ENCODE measurements around the gene ATP13A4.

The ATP13A4 gene, protein sequence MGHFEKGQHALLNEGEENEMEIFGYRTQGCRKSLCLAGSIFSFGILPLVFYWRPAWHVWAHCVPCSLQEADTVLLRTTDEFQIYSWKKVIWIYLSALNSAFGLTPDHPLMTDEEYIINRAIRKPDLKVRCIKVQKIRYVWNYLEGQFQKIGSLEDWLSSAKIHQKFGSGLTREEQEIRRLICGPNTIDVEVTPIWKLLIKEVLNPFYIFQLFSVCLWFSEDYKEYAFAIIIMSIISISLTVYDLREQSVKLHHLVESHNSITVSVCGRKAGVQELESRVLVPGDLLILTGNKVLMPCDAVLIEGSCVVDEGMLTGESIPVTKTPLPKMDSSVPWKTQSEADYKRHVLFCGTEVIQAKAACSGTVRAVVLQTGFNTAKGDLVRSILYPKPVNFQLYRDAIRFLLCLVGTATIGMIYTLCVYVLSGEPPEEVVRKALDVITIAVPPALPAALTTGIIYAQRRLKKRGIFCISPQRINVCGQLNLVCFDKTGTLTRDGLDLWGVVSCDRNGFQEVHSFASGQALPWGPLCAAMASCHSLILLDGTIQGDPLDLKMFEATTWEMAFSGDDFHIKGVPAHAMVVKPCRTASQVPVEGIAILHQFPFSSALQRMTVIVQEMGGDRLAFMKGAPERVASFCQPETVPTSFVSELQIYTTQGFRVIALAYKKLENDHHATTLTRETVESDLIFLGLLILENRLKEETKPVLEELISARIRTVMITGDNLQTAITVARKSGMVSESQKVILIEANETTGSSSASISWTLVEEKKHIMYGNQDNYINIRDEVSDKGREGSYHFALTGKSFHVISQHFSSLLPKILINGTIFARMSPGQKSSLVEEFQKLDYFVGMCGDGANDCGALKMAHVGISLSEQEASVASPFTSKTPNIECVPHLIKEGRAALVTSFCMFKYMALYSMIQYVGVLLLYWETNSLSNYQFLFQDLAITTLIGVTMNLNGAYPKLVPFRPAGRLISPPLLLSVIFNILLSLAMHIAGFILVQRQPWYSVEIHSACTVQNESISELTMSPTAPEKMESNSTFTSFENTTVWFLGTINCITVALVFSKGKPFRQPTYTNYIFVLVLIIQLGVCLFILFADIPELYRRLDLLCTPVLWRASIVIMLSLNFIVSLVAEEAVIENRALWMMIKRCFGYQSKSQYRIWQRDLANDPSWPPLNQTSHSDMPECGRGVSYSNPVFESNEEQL

DNA sequence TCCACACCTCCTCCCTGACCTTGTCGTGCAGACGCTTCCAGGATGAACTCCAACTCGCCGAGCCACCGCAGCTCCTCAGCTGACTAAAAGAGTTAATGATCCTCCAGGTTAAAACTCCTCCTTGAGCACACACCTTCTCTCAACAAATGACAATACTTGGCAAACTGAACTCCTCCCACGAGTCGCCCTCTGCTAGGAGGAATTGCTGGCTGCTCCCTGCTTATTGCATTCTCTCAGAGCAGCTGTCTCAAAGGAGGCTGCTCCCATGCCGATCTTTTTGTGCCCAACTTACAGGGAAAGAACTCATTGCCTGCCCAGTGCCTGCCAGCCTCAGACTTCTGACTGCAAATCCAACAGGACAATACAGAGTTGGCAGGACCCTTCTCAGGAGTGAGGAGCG is at the start of gene ATP13A4:
Gene ATP13A4, minus strand, starts transcription at position 85 of the 400 bp plus-strand sequence. CDS start 96 bp downstream, outside the sequence.
- Mint-ChIP-seq H3K36me3 (ENCODE audit: insufficient read depth) (no peaks in the 10 kb centered on the region), H3K27me3 (no peaks in the 10 kb centered on the region), H3K27ac (ENCODE audit: low read depth) (no peak within 1 kb of the TSS), H3K4me3 (no peak within 1 kb of the TSS), H3K4me1 (no peaks in the 10 kb centered on the region), H3K9me3 (no peaks in the 10 kb centered on the region)
- no peak for DNase-seq (ENCODE audit: low spot score in 2 of 2)
- ATAC-seq (replicated peaks; ENCODE audit: extremely low read depth, poor library complexity, severe bottlenecking): no peak

DNA sequence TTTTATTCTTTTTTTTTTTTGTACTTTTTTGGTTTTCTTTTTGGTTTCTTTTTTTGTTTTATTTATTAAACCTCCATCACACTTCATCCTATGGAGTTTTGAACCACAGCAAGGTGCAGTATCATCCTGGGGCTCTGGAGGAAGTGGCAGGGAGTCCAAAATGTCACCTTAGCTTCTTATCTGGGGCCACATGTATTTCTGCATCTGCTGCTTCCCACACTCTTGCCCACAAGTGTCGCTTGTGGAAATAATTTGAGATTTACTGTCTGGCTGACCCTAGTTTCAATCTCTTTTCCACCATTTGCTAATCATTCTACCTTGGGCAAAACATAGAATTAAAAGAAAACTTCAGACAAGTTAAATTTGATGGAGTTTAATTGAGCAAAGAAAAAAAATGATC is 44.7 kb upstream of the ATP13A4 start:
- ATAC-seq (replicated peaks; ENCODE audit: extremely low read depth, poor library complexity, severe bottlenecking): no peak
- Mint-ChIP-seq H3K4me3 (no peak overlapping the region), H3K4me1 (peaks cover 67% of the 10 kb centered on the region), H3K27me3 (no peaks in the 10 kb centered on the region), H3K36me3 (ENCODE audit: insufficient read depth) (peaks cover 10% of the 10 kb centered on the region), H3K9me3 (no peaks in the 10 kb centered on the region), H3K27ac (ENCODE audit: low read depth) (peak overlapping the region; percentile 84)
- no peak for DNase-seq (ENCODE audit: low spot score in 2 of 2)

DNA sequence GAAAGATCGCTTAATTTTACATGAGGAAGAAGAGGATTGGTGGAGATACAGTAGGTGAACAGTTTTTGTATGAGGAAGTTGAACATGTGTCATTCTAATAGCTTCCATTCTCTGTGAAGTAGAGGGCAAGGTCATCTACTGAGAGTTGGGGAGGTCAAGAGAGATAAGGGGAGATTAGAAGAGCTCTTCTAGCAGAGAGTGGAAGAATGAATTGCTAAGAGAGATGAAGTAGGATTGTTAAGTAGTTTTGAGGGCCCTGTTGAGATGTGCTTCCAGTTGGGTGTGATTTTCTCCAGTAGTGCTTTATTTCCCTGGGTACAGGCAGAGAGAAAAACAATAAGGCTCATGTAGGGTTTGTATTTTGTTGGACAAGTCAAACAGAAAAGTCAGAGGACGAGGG is 43.5 kb upstream of the ATP13A4 start:
- Mint-ChIP-seq H3K27me3 (no peaks in the 10 kb centered on the region), H3K36me3 (ENCODE audit: insufficient read depth) (peaks cover 15% of the 10 kb centered on the region), H3K9me3 (no peaks in the 10 kb centered on the region), H3K4me3 (no peak overlapping the region), H3K4me1 (peaks cover 71% of the 10 kb centered on the region), H3K27ac (ENCODE audit: low read depth) (peak overlapping the region; percentile 84)
- no peak for DNase-seq (ENCODE audit: low spot score in 2 of 2)
- ATAC-seq (replicated peaks; ENCODE audit: extremely low read depth, poor library complexity, severe bottlenecking): no peak

DNA sequence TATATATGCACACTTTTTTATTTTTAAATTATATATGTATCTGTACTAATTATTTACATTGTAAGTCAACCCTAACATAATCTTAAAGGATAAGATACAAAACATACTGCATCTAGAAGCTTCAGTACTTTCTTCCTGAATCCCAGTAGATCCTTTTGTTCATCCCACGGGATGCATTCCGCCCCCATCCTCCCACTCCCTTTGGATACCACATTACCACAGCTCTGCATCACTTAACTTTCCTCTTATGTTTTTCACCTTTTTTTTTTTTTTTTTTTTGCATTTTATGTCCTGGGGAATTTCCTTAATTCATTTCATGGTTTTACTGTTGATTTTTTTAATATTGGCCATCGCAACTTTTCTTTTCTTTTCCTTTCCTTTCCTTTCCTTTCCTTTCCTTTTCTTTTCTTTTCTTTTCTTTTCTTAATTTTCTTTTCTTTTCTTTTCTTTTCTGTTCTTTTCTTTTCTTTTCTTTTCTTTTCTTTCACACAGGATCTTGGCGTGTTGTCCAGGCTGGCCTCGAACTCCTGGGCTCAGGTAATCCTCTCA is 41.3 kb upstream of the ATP13A4 start:
- DNase-seq (ENCODE audit: low spot score in 2 of 2) (no peak), ATAC-seq (replicated peaks; ENCODE audit: extremely low read depth, poor library complexity, severe bottlenecking) (no peak)
- H3K27ac Mint-ChIP-seq (ENCODE audit: low read depth): peak overlapping the region; percentile 83
- peaks cover 22% of the 10 kb centered on the region for H3K36me3 Mint-ChIP-seq (ENCODE audit: insufficient read depth)
- H3K9me3 Mint-ChIP-seq: no peaks in the 10 kb centered on the region
- H3K4me1 Mint-ChIP-seq: peaks cover 79% of the 10 kb centered on the region
- peak overlapping the region; percentile 2 for H3K4me3 Mint-ChIP-seq
- no peaks in the 10 kb centered on the region for H3K27me3 Mint-ChIP-seq

DNA sequence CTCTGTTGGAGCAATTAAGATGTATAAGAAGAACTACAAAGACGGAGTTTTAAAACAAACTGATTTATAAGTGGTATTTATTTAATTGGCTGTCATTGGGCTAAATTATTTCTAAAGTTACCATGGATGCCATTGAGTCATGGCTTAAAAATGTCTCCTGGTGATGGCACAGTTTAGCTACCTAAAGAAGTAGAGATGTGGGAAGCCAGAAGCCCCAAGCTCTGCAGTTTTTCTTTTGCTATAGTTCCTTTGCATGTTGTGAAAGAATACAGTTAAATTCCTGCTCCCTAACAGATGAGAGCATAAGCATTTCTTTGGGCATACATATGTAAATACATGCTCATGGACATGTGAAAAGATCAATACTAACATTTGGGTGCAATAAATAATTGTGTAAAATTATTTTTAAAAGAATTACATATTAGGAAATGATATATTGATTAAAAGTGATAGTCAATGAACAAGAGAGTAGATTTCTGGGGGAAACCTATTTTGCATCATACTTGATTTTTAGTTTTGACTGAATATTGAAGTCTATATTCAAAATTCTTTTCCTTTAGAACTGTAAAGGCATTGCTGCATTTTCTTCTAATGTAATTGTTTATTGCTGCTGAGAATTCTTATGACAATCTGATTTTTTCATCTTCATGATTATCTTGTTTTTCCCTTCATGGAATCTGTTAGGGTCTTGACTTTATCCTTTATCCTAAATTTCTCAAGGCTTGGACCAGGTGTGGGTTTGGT is 40.4 kb upstream of the ATP13A4 start:
- Mint-ChIP-seq H3K36me3 (ENCODE audit: insufficient read depth) (peaks cover 22% of the 10 kb centered on the region), H3K27ac (ENCODE audit: low read depth) (peak overlapping the region; percentile 83), H3K9me3 (no peaks in the 10 kb centered on the region), H3K4me3 (peak overlapping the region; percentile 97), H3K4me1 (peaks cover 70% of the 10 kb centered on the region), H3K27me3 (no peaks in the 10 kb centered on the region)
- no peak for ATAC-seq (replicated peaks; ENCODE audit: extremely low read depth, poor library complexity, severe bottlenecking)
- DNase-seq (ENCODE audit: low spot score in 2 of 2): no peak

DNA sequence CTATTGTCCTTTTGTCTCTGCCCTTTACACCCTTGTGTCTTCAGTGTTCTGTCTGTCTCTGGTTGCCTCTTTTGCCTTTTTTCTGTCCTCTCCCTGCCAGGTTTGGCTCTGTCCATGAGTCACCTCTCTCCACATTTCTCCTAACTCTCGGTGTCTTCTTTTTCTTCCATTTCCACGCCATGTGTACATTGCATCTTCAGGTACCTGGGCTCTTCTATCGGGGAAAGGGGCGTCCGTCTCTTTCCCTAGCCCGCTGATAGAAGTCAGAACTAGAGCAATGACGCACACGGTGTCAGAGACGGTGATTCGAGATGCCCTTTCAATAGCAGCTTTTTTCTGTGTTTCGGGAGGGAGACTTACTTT is 39.0 kb upstream of the ATP13A4 start:
- Mint-ChIP-seq H3K9me3 (no peaks in the 10 kb centered on the region), H3K27ac (ENCODE audit: low read depth) (peak overlapping the region; percentile 98), H3K4me3 (peak overlapping the region; percentile 97), H3K36me3 (ENCODE audit: insufficient read depth) (peaks cover 20% of the 10 kb centered on the region), H3K4me1 (peaks cover 55% of the 10 kb centered on the region), H3K27me3 (no peaks in the 10 kb centered on the region)
- ATAC-seq (replicated peaks; ENCODE audit: extremely low read depth, poor library complexity, severe bottlenecking) (peak; percentile 66), DNase-seq (ENCODE audit: low spot score in 2 of 2) (peak; percentile 13 to 31)

DNA sequence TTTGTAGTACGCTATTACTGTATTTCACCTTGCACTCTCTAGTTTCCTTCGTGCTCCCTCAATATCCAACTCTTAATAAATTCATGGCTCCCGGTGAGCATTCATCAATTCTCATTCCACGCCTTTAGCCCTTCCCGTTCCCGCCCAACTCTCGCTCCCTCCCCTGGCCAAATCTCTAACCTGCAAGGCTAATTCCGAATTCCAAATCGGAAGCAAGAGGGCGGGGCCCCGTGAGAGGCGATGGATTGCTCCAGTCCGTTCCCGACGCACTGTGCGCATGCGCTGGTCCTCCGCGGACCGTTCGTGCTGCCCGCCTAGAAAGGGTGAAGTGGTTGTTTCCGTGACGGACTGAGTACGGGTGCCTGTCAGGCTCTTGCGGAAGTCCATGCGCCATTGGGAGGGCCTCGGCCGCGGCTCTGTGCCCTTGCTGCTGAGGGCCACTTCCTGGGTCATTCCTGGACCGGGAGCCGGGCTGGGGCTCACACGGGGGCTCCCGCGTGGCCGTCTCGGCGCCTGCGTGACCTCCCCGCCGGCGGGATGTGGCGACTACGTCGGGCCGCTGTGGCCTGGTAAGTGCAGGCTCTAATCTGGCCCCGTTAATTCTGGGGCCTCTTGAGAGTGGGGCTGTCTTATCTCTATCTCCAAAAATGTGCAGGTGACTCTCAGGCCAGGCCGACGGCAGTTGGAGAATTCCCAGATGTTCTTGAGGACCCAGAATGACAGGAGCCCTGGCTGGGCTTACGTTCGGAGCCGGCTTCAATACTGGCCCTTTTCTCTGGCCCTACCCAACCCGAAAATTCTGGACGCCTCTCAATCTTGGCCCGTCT is 38.4 kb upstream of the ATP13A4 start, which contains the start of gene OPA1:
Gene OPA1, plus strand, starts transcription at position 368 of the 827 bp plus-strand sequence. Its CDS starts 170 bp downstream, at position 538.
- peaks cover 49% of the 10 kb centered on the region for H3K4me1 Mint-ChIP-seq
- H3K9me3 Mint-ChIP-seq: no peaks in the 10 kb centered on the region
- ATAC-seq (replicated peaks; ENCODE audit: extremely low read depth, poor library complexity, severe bottlenecking) (peak; percentile 90), DNase-seq (ENCODE audit: low spot score in 2 of 2) (peak; percentile 71 to 75)
- peak within 1 kb of the TSS; percentile 97 for H3K4me3 Mint-ChIP-seq
- H3K36me3 Mint-ChIP-seq (ENCODE audit: insufficient read depth): peaks cover 17% of the 10 kb centered on the region
- peak within 1 kb of the TSS; percentile 98 for H3K27ac Mint-ChIP-seq (ENCODE audit: low read depth)
- no peaks in the 10 kb centered on the region for H3K27me3 Mint-ChIP-seq

DNA sequence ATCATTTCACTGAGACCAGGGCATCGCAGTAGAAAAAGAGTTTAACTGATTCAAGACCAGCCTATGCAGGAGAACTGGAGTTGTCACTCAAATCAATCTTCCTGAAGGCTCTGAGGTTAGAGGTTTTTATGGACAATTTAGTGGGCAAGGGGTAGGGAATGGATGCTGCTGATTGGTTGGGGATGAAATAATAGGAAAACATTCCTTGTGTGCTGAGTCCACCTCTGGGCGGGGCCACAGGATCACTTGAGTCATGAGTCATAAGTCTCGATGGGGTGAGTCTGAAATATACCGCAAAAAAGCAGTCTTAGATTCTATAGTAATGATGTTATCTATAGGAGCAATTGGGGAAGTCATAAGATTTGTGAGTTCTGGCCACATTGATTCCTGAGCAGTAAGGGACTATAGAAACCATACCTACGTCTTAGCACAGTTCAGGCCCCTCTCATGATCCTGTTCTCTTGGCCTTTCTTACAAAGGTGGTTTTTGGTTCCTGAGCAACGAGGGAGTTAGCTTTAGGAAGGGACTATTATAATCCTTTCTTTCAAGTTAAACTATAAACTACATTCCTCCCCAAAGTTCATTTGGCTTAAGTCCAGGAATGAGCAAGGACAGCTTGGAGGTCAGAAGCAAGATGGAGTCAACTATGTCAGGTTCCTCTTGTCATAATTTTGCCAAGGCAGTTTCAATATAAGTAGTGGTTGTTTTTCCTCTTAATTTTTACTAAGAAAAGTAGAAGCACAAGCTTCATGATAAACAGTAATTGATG is 35.6 kb upstream of the ATP13A4 start:
- Mint-ChIP-seq H3K4me1 (peaks cover 28% of the 10 kb centered on the region), H3K27me3 (no peaks in the 10 kb centered on the region), H3K27ac (ENCODE audit: low read depth) (no peak overlapping the region), H3K4me3 (no peak overlapping the region), H3K9me3 (no peaks in the 10 kb centered on the region), H3K36me3 (ENCODE audit: insufficient read depth) (peaks cover 12% of the 10 kb centered on the region)
- DNase-seq (ENCODE audit: low spot score in 2 of 2) (no peak), ATAC-seq (replicated peaks; ENCODE audit: extremely low read depth, poor library complexity, severe bottlenecking) (no peak)

DNA sequence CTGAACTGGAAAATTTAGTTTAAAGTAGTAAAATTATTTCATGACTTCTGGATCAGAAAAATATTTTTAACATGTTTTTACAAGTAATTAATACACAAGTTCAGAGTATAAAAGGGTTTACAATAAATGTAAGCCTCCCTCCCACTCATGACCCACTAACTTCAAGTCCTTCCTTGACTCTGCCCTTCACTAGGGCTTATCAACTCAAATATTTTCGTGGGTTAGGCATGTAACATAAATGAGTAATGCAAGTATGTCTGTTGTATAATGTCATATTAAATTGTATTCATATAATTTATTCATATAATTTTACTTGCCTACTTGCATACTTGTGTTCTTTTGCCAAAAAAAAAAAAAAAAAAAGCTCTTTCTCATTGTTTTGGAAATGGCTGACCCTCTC is 34.9 kb upstream of the ATP13A4 start:
- Mint-ChIP-seq H3K4me1 (peaks cover 28% of the 10 kb centered on the region), H3K4me3 (no peak overlapping the region), H3K27me3 (no peaks in the 10 kb centered on the region), H3K9me3 (no peaks in the 10 kb centered on the region), H3K36me3 (ENCODE audit: insufficient read depth) (peaks cover 12% of the 10 kb centered on the region), H3K27ac (ENCODE audit: low read depth) (no peak overlapping the region)
- ATAC-seq (replicated peaks; ENCODE audit: extremely low read depth, poor library complexity, severe bottlenecking): no peak
- DNase-seq (ENCODE audit: low spot score in 2 of 2): no peak

DNA sequence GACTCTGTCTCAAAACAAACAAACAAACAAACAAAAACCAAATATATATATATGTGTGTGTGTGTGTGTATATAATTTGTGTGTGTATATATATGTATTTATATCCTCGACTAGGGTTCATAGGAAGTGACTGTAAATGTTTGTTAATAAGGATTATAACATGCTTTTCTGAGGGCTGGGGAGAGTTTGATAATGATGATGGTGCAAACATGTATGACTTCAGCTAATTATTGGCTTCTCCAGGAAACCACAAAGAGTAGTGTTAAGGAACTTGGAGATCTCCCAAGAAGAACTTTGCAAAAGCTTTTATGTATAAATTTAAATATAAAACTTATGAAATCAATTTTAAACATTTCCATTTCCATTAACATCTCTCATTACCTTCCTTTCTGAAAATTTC is 34.4 kb upstream of the ATP13A4 start:
- ATAC-seq (replicated peaks; ENCODE audit: extremely low read depth, poor library complexity, severe bottlenecking) (no peak), DNase-seq (ENCODE audit: low spot score in 2 of 2) (no peak)
- Mint-ChIP-seq H3K27me3 (no peaks in the 10 kb centered on the region), H3K9me3 (no peaks in the 10 kb centered on the region), H3K36me3 (ENCODE audit: insufficient read depth) (peaks cover 12% of the 10 kb centered on the region), H3K4me3 (no peak overlapping the region), H3K27ac (ENCODE audit: low read depth) (no peak overlapping the region), H3K4me1 (peaks cover 24% of the 10 kb centered on the region)
